IPS-18c (cell line): Measurements from ENCODE around the gene AGAP1.

Experiments used
- H3K4me3 ChIP-seq: 2 replicates; pipeline ENCODE4 v1.7.0; 2013; ENCODE audit warnings: low read depth, mild to moderate bottlenecking, low read length, moderate library complexity; ENCODE audit not compliant: insufficient read depth
- H3K9me3 ChIP-seq: one replicate; pipeline ENCODE4 v1.6.1; 2013; ENCODE audit warnings: mild to moderate bottlenecking, low read length, moderate library complexity; ENCODE audit not compliant: control insufficient read depth, insufficient read depth

Gene AGAP1

GRCh38 chr2:235999011-235999410, 505.2 kb downstream of the AGAP1 start:
- H3K9me3 ChIP-seq: peaks cover 2% of the 10 kb centered on the region
- H3K4me3 ChIP-seq: no peak overlapping the region

- no peak overlapping the region for H3K4me3 ChIP-seq
- H3K9me3 ChIP-seq: peaks cover 2% of the 10 kb centered on the region
Measured at GRCh38 chr2:236001166-236001828, 507.5 kb downstream of the AGAP1 start.

GRCh38 chr2:236001854-236002253, 508.0 kb downstream of the AGAP1 start:
- peaks cover 2% of the 10 kb centered on the region for H3K9me3 ChIP-seq
- no peak overlapping the region for H3K4me3 ChIP-seq

GRCh38 chr2:236008006-236008405, 514.2 kb downstream of the AGAP1 start:
- Histone ChIP-seq H3K9me3 (no peaks in the 10 kb centered on the region), H3K4me3 (no peak overlapping the region)

- Histone ChIP-seq H3K9me3 (no peaks in the 10 kb centered on the region), H3K4me3 (no peak overlapping the region)
Measured at GRCh38 chr2:236008857-236009256, 515.0 kb downstream of the AGAP1 start.

GRCh38 chr2:236010920-236011685, 517.3 kb downstream of the AGAP1 start:
- H3K9me3 ChIP-seq: no peaks in the 10 kb centered on the region
- no peak overlapping the region for H3K4me3 ChIP-seq

GRCh38 chr2:236012155-236012554, 518.3 kb downstream of the AGAP1 start:
- H3K9me3 ChIP-seq: no peaks in the 10 kb centered on the region
- no peak overlapping the region for H3K4me3 ChIP-seq

GRCh38 chr2:236014408-236015131, 520.7 kb downstream of the AGAP1 start:
- no peak overlapping the region for H3K4me3 ChIP-seq
- H3K9me3 ChIP-seq: no peaks in the 10 kb centered on the region

GRCh38 chr2:236015171-236015570, 521.3 kb downstream of the AGAP1 start:
- Histone ChIP-seq H3K4me3 (no peak overlapping the region), H3K9me3 (no peaks in the 10 kb centered on the region)

GRCh38 chr2:236016496-236016895, 522.7 kb downstream of the AGAP1 start:
- no peak overlapping the region for H3K4me3 ChIP-seq
- H3K9me3 ChIP-seq: no peaks in the 10 kb centered on the region

GRCh38 chr2:236017446-236017845, 523.6 kb downstream of the AGAP1 start:
- H3K4me3 ChIP-seq: no peak overlapping the region
- H3K9me3 ChIP-seq: no peaks in the 10 kb centered on the region

- Histone ChIP-seq H3K9me3 (no peaks in the 10 kb centered on the region), H3K4me3 (no peak overlapping the region)
Measured at GRCh38 chr2:236019434-236019833, 525.6 kb downstream of the AGAP1 start.

GRCh38 chr2:236021499-236022057, 527.7 kb downstream of the AGAP1 start:
- no peaks in the 10 kb centered on the region for H3K9me3 ChIP-seq

GRCh38 chr2:236022128-236022527, 528.3 kb downstream of the AGAP1 start:
- H3K9me3 ChIP-seq: no peaks in the 10 kb centered on the region
- no peak overlapping the region for H3K4me3 ChIP-seq

More at GRCh38 chr2:236021499-236022057, 527.7 kb downstream of the AGAP1 start:
- H3K4me3 ChIP-seq: no peak overlapping the region

- Histone ChIP-seq H3K9me3 (no peaks in the 10 kb centered on the region), H3K4me3 (no peak overlapping the region)
Measured at GRCh38 chr2:236025892-236026291, 532.0 kb downstream of the AGAP1 start.

GRCh38 chr2:236026841-236027240, 533.0 kb downstream of the AGAP1 start:
- Histone ChIP-seq H3K9me3 (no peaks in the 10 kb centered on the region), H3K4me3 (no peak overlapping the region)

GRCh38 chr2:236028066-236028465, 534.2 kb downstream of the AGAP1 start:
- no peak overlapping the region for H3K4me3 ChIP-seq
- no peaks in the 10 kb centered on the region for H3K9me3 ChIP-seq

- H3K9me3 ChIP-seq: no peaks in the 10 kb centered on the region
- H3K4me3 ChIP-seq: no peak overlapping the region
Measured at GRCh38 chr2:236033462-236033861, 539.6 kb downstream of the AGAP1 start.
